ENCODE measurements around the gene PTPN6. TPM values are rescaled to one million over a fixed set of nuclear protein-coding genes. Genes with fewer than 3 reads are reported as not detected.

The PTPN6 gene
- total and polyA plus RNA-seq, 2 of the 13 experiments (the other 11 are each of a cell fraction or from before 2014, with no cell fraction given), result 10.5 to 10.6 TPM

DNA sequence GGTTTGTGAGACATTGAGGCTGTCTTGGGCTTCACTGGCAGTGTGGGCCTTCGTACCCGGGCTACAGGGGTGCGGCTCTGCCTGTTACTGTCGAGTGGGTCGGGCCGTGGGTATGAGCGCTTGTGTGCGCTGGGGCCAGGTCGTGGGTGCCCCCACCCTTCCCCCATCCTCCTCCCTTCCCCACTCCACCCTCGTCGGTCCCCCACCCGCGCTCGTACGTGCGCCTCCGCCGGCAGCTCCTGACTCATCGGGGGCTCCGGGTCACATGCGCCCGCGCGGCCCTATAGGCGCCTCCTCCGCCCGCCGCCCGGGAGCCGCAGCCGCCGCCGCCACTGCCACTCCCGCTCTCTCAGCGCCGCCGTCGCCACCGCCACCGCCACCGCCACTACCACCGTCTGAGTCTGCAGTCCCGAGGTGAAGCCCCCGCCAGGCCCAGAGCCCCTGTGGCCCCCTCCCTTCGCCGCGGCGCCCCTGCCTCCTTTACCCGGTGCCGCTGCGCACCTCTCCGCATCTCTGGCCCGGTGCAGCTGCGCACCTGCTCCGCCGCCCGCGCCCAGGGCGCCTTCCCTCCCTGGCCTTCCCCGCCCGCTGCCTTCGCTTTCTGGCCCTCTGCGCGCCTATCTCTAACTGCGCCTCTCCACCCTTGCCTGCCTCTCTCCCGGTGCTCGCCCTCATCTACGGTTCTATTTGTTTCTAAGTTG, 36.8 kb upstream of the PTPN6 start, which contains the start of gene ENO2 (continued):
- 0 out of 2 replicates have a peak, but pooled peaks have one; percentile 63 for TF ChIP-seq ZNF816 (CRISPR knock-in tag; IDR thresholded peaks at IDR 0.05; ENCODE audit: borderline replicate concordance)
- TF ChIP-seq, protein P1, sequence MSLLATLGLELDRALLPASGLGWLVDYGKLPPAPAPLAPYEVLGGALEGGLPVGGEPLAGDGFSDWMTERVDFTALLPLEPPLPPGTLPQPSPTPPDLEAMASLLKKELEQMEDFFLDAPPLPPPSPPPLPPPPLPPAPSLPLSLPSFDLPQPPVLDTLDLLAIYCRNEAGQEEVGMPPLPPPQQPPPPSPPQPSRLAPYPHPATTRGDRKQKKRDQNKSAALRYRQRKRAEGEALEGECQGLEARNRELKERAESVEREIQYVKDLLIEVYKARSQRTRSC (CRISPR knock-in tag; IDR thresholded peaks at IDR 0.05; ENCODE audit: low read depth), result no peak
- TF ChIP-seq MAFF (IDR thresholded peaks at IDR 0.05; ENCODE audit: low read depth, low read length), result no peak
- TF ChIP-seq CBX1 (IDR thresholded peaks at IDR 0.05; ENCODE audit: low read depth), result peak; percentile 67
- TF ChIP-seq PHF21A (CRISPR knock-in tag; IDR thresholded peaks at IDR 0.05), result no peak
- TF ChIP-seq CENPX (CRISPR knock-in tag; IDR thresholded peaks at IDR 0.05), result no peak
- TF ChIP-seq GTF3A (CRISPR knock-in tag; conservative IDR thresholded peaks at IDR 0.05), result no peak
- TF ChIP-seq MTA1 (CRISPR knock-in tag; IDR thresholded peaks at IDR 0.05; ENCODE audit: borderline replicate concordance), result peak; percentile 26; the same call in 1 of the 2 replicates
- TF ChIP-seq ZNF782 (CRISPR knock-in tag; IDR thresholded peaks at IDR 0.05; ENCODE audit: borderline replicate concordance), result no peak
- TF ChIP-seq, protein P2, sequence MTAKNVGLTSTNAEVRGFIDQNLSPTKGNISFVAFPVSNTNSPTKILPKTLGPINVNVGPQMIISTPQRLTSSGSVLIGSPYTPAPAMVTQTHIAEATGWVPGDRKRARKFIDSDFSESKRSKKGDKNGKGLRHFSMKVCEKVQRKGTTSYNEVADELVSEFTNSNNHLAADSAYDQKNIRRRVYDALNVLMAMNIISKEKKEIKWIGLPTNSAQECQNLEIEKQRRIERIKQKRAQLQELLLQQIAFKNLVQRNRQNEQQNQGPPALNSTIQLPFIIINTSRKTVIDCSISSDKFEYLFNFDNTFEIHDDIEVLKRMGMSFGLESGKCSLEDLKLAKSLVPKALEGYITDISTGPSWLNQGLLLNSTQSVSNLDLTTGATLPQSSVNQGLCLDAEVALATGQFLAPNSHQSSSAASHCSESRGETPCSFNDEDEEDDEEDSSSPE (CRISPR knock-in tag; IDR thresholded peaks at IDR 0.05), result peak; percentile 47; the same call in 1 of the 2 replicates
- TF ChIP-seq, protein P3, sequence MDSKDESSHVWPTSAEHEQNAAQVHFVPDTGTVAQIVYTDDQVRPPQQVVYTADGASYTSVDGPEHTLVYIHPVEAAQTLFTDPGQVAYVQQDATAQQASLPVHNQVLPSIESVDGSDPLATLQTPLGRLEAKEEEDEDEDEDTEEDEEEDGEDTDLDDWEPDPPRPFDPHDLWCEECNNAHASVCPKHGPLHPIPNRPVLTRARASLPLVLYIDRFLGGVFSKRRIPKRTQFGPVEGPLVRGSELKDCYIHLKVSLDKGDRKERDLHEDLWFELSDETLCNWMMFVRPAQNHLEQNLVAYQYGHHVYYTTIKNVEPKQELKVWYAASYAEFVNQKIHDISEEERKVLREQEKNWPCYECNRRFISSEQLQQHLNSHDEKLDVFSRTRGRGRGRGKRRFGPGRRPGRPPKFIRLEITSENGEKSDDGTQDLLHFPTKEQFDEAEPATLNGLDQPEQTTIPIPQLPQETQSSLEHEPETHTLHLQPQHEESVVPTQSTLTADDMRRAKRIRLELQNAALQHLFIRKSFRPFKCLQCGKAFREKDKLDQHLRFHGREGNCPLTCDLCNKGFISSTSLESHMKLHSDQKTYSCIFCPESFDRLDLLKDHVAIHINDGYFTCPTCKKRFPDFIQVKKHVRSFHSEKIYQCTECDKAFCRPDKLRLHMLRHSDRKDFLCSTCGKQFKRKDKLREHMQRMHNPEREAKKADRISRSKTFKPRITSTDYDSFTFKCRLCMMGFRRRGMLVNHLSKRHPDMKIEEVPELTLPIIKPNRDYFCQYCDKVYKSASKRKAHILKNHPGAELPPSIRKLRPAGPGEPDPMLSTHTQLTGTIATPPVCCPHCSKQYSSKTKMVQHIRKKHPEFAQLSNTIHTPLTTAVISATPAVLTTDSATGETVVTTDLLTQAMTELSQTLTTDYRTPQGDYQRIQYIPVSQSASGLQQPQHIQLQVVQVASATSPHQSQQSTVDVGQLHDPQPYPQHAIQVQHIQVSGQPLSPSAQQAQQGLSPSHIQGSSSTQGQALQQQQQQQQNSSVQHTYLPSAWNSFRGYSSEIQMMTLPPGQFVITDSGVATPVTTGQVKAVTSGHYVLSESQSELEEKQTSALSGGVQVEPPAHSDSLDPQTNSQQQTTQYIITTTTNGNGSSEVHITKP (CRISPR knock-in tag; IDR thresholded peaks at IDR 0.05; ENCODE audit: low read depth), result 0 out of 2 replicates have a peak, but pooled peaks have one; percentile 11
- TF ChIP-seq, protein P4, sequence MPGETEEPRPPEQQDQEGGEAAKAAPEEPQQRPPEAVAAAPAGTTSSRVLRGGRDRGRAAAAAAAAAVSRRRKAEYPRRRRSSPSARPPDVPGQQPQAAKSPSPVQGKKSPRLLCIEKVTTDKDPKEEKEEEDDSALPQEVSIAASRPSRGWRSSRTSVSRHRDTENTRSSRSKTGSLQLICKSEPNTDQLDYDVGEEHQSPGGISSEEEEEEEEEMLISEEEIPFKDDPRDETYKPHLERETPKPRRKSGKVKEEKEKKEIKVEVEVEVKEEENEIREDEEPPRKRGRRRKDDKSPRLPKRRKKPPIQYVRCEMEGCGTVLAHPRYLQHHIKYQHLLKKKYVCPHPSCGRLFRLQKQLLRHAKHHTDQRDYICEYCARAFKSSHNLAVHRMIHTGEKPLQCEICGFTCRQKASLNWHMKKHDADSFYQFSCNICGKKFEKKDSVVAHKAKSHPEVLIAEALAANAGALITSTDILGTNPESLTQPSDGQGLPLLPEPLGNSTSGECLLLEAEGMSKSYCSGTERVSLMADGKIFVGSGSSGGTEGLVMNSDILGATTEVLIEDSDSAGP (CRISPR knock-in tag; IDR thresholded peaks at IDR 0.05; ENCODE audit: borderline replicate concordance), result peak; percentile 47; the same call in 1 of the 2 replicates
- peak; percentile 49; the same call in 1 of the 2 replicates for TF ChIP-seq ZMAT3 (CRISPR knock-in tag; conservative IDR thresholded peaks at IDR 0.05)
- TF ChIP-seq DNMT1 (CRISPR knock-in tag; IDR thresholded peaks at IDR 0.05), result no peak
- TF ChIP-seq ZNF75D (CRISPR knock-in tag; IDR thresholded peaks at IDR 0.05; ENCODE audit: borderline replicate concordance), result no peak
- TF ChIP-seq, protein P5, sequence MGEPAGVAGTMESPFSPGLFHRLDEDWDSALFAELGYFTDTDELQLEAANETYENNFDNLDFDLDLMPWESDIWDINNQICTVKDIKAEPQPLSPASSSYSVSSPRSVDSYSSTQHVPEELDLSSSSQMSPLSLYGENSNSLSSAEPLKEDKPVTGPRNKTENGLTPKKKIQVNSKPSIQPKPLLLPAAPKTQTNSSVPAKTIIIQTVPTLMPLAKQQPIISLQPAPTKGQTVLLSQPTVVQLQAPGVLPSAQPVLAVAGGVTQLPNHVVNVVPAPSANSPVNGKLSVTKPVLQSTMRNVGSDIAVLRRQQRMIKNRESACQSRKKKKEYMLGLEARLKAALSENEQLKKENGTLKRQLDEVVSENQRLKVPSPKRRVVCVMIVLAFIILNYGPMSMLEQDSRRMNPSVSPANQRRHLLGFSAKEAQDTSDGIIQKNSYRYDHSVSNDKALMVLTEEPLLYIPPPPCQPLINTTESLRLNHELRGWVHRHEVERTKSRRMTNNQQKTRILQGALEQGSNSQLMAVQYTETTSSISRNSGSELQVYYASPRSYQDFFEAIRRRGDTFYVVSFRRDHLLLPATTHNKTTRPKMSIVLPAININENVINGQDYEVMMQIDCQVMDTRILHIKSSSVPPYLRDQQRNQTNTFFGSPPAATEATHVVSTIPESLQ (CRISPR knock-in tag; conservative IDR thresholded peaks at IDR 0.05), result no peak
- TF ChIP-seq, protein P6, sequence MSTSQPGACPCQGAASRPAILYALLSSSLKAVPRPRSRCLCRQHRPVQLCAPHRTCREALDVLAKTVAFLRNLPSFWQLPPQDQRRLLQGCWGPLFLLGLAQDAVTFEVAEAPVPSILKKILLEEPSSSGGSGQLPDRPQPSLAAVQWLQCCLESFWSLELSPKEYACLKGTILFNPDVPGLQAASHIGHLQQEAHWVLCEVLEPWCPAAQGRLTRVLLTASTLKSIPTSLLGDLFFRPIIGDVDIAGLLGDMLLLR (CRISPR knock-in tag; IDR thresholded peaks at IDR 0.05), result no peak
- TF ChIP-seq ZNF446 (CRISPR knock-in tag; IDR thresholded peaks at IDR 0.05), result no peak
- TF ChIP-seq ZNF772 (CRISPR knock-in tag; IDR thresholded peaks at IDR 0.05), result peak; percentile 64; the same call in 1 of the 2 replicates
